Measurements from ENCODE around the gene CBX2.

The CBX2 gene

DNA sequence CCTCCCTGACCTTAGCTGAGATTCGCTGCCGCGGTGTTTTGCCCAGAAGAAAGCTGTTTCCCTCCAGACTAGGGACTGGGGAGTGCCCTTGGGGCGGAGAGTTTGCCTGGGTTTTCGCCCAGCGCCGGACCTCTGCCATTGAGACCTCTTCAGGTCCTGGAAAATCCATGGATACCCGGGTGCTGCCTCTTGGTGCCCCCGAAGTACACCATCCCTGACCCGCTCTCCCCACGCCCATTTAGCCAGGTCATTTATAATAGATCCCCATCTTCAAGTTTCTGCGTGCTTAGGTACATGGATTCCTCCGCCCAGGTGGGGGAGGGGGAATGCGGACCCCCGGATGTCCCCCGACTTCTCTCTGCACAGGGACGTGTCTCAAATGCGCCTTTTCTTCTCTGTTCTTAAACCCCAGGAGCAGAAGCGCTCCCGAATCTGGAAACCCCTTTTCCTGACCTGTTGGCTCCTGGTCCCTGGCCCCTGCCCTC is 34.0 kb downstream of the CBX2 start:
- DNase-seq (ENCODE audit: low read depth in 2 of 2): no peak

DNA sequence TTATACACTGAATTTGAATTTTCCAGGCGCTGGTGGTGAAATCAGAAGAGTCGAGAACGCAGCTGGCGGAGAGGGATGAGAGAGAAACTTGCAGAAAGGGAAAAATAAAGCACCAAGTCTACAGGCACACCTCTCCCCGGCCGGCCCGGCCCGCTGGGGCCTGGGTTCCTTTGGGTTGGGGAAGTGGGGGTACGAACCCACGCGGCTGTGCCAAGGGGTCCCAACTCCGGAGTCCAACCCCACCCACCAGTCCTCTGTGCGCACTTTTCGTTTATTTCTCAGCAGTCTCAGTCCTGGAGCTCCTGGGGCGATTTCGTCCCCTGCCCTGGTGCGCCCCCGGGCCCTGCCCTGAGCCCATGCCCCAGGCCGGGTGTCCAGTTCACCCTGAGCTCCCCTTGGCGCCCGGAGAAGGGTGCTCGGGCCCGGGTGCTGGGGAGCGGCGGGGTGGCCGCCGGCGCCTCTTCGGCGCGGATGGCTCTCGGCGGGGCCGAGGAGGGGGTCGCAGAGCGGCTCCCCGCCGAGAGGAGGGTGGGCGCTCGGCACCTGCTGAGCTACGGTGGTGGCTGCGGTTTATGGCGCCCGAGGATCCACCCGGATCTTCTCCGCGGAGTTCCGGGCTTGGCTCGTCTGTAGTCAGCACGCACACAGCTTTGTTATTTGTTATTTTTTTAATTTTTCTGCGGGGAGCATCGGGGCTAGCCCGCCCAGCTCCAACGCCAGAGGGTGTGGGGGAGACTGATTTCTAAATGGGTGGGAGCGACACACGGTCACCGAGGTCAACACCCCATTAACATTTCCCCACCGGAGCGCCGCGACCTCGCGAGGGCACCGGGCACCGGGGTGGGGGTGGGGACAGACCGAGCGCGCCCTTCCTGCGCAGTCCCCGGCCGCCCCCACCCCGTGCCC is 34.7 kb downstream of the CBX2 start:
- DNase-seq (ENCODE audit: low read depth in 2 of 2): no peak

DNA sequence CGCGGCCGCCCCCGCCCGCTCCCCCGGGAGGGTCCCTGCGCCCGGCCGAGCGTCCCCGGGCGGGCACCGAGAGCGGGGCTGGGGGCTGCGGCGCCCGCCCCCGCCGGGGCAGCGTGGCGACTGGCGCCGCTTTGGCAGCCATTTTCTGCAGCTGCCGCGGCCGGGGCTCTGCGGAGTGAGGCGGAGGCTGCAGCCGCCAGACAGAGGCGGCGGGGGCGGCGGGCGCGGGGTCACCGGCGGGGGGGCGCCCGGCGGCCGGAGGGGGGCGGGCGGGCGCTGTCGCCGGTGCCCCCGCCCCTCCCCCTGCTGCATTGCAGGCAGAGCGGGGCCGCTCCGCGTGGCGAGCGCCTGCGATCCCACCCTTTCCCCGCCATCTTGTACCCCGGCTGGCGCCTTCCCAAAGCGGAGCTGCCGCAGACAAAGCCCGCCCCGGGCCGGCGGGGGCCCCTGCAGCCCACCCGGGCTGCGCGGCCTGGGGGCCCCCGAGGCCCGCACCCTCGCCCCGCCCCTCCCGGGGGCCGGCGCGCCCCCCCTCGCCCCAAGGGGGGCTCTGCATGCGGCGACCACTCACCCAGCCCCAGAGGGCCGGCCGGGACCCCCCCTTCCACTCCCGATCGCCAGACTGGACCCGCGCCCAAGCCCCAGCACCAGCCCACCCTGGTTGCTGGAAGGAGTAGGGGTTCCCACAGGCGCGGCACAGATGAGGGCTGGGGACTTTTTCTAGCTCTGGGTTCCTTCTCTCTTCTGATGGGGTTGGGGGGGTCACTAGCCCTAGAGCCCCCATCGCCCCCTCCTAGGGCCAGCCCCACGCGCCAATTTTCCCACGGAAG is 35.6 kb downstream of the CBX2 start:
- DNase-seq (ENCODE audit: low read depth in 2 of 2): no peak

DNA sequence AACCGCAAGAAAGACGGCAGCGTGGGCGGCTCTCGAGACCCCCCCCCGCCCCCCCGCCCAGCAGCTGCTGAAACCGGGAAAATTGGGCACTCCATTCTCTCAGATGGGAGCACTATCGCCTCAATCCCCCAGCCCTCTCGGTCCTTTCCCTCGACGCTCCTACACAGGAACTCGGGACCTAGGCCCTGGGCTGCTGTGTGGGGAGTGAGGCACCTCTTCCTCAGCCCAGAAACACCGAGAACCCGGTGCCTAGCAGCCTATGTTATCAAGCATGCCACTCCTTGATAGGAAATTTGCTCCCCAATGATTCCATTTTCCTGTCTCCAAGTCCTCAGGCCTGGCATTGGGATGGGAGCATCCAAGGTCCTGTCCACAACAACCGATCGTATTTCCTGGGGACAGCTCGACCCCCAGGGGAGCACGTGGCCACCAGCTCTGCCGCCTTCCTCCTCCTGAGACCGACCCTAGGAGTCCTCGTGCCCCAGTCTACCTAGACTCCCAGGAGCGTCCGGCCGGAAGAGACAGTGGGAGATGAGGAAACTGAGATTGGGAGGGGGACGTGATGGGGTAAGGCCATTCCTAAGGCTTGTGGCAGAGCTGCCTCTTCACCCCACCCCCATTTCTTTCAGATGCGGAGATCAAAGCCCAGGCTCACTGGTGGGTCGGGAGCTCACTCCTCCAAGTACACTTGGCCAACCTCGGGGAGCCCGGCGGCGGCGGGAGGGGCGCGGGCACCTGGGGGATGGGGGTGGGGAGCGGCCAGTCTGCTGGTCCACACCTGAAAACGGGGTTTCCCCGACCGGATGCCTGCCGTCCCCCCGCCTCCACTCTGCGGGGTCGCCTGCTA is 36.4 kb downstream of the CBX2 start:
- DNase-seq (ENCODE audit: low read depth in 2 of 2): no peak

DNA sequence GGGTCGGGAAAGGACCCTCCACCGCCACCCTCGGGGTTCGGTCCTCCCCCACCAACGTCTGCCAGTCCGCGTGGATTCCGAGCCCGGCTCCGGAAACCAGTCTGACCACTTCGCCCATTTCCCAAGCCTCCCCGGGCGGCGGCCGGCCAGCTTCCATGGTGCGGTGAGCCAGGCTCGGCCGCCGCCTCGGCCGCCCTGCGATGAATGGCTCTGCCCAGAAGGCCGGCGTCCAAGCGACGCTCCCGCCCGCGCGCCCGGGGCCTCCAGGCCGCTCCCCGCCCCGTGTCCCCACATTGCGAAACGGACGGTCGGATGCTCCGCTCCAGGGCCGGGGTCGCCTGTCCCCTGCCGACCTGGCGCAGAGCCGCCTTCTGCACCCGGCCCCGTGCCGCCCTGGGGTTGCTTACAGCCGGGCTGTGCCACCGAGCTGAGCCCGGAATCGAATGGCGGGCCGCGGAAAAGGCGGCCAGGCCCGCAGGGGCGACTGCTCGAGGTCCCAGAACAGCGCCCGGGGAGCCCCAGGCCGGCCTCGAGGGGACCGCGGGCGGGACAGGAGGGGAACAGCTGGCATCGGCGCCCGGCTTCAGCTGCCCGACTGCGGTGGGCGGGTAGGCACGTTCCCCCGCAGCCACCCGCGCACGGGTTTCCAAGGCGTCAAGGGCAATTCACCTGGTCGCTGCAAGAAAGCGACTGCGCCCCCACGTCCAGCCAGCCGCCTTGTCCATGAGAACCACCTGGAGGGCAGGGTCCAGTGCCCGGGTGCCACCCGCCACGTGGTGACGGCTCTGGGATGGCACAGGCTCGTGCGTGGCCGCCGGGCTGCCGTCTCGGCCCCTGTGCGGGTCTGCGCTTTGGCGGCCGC is 37.3 kb downstream of the CBX2 start:
- no peak for DNase-seq (ENCODE audit: low read depth in 2 of 2)

DNA sequence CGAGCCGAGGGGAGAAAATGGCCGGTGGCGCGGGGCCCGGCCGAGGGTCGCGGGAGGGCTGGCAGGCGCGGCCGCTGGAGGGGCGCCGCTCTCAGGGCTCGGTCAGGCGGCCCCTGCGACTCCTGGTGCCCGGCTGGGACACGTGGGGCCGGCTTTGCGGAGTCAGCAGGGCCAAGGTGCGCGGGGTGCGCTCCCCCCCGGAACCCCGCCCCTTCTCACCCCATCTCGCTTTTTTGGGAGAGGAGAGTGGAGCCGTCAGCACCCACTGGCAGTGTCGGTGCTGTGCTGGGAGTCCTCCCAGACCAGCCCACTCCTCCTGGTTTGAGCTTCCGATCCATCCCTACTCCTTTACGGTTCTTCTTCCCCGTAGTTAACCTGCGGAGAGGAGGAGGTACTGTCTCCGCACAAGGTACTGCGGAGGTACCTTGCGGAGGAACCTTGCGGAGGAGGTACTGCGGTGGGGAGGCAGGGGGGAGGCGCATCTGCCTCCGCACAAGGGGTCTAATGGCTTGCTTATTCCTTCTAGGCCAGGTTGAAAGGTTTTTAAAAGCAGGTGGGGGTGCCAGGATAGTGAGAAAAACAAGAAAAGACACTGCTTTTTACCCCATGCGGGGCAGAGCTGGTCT is 38.0 kb downstream of the CBX2 start:
- no peak for DNase-seq (ENCODE audit: low read depth in 2 of 2)

DNA sequence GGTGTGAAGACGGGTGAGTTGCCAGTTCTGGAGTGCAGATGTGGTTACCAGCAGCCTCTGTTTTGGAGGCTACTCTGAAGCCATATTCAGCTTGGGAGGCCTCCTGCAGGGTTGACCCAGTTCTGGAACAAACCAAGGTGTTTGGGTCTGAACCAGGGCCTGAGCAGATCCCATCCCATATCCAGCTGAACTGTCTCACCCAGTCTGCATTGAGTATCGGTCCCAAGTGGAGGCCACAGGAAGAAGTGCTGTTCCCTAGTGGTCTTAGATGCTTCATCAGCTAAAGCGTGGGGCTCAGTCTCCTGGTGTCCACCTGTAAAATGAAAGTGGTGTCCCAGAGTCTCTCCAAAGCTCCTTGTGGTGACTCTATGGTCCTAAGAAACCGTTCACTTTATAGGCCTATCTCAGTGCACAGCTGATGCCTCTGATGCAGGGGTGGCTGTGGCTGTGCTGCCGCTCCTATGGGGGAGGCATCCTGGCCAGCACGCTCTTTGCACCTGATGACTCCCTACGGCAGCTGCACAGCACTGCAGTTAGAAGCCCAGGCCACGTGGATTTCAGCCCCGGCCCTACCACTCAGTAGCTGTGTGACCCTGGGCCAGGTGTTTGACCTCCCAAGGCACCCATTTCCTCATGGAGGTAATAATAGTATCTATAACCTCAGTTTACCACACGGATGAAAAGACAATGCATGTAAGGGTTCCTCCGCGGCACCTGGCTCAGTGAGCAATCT is 40.2 kb downstream of the CBX2 start:
- no peak for DNase-seq (ENCODE audit: low read depth in 2 of 2)

DNA sequence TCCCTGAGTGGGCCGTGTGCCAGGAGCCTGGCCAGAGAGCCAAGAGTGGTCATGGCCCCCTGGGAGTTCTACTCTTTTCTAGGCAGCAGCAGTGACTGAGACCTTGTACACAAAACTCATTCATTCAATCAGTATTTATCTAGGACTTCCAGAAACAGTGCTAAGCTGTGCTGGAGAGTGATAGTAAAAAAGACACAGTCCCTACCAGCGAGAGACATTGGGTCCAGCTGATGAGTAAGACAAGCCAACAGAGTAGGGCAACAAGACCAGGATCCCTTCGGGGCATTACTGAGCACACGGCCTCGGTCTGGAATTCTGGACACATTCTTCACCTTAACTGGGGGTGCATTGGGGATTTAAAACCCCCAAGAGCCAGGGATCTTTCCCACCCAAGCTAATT is 41.1 kb downstream of the CBX2 start:
- DNase-seq (ENCODE audit: low read depth in 2 of 2): no peak

DNA sequence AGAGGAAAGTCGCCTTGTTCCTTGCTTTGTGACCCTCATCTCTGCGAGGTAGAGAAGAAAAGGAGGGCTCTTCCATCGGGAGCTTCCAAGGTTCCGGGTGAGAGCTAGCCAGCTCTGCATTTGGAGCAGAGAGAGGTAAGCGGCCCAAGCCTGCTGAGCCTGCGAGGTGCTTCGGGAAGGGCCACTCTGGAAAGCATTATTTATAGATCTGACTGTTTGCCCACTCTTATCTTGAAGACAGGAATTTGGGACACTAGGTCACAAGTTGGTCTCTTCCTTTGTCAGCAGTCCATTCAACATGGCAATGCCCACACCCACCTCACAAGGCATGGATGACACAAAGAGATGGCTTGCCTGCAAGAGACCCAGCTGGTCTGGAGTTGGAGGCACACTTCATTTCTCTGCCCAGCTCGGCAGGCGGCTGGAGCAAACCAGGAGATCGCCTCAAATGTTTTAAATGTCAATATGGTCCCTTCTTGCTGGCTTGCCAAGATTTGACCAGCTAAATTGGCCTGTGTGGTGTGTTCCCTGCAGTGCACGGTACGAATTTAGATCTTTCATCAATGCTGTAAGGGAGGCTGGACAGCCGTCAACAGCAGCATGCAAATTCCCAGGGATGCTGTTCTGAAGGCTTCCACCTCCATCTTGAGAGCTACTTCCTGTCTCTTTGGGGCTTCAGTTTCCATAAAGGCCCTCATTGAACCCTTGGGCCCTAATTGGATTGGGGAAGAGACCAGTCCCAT is 41.8 kb downstream of the CBX2 start:
- DNase-seq (ENCODE audit: low read depth in 2 of 2): no peak

DNA sequence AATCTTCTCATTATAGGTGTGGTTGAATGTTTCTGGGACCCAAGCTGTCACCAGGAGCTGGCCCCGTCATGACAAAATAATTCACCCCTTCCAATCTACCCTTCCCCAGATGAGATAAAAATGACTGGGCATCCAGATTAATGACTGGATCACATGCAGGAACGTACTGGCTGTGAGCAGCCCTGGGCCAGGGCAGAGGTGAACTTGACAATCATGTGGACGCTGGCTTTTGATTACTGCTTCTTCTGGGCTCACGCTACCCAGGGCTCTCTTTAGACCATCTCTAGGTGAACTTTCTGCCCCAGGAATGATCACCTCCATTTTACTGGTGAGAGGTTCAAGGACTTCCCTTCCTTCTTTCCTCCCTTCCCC is 43.0 kb downstream of the CBX2 start:
- DNase-seq (ENCODE audit: low read depth in 2 of 2): no peak

DNA sequence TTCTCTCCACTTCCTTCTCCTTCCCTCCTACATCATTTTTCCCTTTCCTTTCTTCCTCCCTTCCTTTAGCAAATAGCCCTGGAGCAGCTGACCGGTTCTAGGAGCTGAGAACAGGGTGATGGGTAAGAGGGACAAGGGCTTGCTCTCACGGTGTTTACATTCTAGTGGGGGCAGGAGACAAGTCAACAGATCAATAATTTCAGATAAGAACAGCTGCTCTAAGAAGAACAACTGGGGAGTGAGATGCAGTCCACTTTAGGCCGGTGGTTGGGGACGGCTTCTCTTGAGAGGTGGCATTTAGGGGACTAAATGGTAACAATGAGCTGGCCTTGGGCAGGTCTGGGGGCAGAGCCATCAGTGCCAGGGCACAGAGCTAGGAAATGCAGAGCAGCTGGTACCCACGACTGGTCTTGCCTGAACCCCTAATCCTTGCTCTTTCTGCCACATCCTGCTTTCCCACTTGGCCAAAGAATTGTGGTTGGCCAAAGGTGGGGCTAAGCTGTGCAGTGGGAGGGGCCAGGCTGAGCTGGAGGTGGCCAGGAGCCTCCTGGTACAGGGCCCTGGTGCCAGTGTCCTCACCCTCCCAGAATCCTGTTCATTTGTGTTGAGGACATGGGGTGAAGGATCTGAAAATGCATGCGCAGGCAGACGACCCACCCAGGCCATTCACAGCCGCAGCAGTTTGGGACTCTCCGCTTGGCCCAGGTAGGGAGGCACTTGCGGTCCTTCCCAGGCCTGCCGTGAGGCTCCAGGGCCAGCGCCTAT is 43.6 kb downstream of the CBX2 start:
- no peak for DNase-seq (ENCODE audit: low read depth in 2 of 2)

DNA sequence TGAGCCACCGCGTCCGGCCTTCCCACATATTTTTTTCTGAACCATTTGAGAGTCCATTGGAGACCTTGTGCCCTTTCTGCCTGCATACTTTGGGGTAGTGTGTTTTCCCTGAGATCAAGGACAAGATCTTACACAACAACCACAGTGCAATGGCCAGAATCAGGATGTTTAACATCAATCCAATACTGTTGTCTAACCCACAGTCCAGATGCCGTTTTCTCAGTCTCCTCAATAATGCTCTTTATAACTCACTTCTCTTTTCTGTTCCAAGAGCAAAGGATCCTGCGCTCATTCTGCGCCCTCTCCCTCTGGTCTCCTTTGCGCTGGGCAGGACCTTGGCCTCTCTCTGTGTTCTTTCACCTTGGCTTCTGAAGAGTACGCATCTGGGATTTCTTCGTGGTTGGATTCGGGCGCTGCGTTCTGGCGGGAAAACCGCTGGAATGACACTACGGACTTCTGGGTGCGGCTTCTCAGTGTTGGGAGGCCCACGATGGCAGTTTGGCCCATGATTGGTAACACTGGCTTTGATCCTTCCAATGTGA is 44.7 kb downstream of the CBX2 start:
- DNase-seq (ENCODE audit: low read depth in 2 of 2): no peak

DNA sequence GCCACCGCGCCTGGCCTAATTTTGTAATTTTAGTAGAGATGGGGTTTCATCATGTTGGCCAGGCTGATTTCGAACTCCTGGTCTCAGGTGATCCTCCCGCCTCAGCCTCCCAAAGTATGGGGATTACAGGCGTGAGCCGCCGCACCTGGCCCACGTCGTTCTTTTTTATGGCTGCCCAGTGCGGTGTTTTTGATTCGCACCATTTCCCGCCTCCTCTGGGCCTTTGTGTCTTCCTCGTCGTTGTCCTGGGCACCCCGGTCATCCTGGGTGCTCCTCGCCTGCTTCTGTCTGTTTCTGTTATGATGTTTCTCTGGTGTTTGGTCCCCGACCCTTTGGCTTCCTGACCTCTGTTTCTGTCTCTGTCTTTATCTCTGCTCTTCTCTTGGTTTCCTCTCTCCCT is 46.3 kb downstream of the CBX2 start:
- DNase-seq (ENCODE audit: low read depth in 2 of 2): no peak

DNA sequence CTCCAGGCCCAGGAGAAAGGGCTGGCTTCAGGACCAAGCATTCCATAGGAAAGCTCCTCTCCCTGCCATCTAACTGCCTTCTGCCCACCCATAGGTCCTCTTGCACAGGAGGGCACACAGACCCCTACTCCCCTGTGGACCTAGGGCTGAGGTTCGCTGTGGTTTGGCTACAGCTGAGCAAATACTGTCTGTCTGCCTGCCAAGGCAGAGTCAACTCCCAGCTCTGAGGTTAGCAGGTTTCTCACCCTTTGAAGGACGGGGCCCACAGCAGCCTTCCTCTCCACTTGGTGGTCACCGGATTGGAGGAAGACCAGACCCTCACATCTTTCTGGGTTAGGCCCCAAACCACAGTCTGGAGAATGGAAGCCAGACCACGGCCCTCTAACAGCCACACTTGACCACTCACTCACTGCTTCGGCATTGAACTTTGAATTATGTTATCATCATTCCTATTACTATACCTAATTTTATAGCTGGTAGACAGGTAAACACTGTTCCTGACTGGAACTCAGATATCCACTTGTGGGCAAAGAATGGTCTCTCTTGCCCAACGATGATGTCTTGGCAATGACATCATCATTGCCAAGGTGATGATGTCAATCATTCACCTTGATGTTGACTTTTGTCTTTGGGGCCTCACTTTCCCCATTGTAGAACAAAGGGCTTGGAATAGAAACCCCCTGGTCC is 47.1 kb downstream of the CBX2 start:
- DNase-seq (ENCODE audit: low read depth in 2 of 2): no peak

DNA sequence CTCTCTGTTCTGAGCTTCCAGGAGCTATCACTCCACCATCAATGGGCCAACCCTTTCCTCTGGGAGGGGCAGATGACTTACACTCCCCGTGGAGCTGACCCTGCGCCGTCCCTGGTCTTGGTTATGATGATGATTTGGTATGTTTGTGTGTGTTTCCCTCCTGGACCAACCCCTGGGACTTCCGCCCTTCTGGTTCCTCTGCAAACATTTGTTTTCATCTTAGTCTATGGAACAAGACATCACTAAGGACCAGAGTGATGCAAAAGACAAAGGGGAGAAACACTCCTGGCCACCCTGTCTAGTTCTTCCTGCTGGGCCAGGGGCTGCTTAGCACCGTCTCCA is 47.6 kb downstream of the CBX2 start:
- DNase-seq (ENCODE audit: low read depth in 2 of 2): no peak

DNA sequence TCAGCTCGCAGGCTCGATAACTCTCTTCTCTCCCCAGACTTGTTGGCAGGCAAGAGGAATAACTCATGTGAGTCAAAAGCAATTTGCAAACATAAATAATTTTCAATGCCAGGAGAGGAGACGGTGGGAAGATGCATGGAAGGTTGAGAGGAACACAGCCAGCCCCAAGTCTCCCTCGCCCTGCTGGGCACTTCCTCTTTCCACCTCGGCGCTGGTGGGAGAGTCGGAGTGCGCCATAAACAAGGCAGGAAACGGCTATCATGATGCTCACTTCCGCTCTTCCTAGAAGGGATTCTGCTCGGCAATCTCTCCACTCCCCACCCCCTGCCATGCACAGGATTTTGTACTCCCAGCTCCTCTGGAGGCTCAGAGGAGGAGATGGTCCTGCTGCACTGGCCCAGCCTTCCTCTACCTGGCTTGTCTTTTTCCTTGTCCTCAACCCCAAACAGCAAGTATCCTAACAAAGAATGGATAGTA is 48.3 kb downstream of the CBX2 start:
- no peak for DNase-seq (ENCODE audit: low read depth in 2 of 2)

DNA sequence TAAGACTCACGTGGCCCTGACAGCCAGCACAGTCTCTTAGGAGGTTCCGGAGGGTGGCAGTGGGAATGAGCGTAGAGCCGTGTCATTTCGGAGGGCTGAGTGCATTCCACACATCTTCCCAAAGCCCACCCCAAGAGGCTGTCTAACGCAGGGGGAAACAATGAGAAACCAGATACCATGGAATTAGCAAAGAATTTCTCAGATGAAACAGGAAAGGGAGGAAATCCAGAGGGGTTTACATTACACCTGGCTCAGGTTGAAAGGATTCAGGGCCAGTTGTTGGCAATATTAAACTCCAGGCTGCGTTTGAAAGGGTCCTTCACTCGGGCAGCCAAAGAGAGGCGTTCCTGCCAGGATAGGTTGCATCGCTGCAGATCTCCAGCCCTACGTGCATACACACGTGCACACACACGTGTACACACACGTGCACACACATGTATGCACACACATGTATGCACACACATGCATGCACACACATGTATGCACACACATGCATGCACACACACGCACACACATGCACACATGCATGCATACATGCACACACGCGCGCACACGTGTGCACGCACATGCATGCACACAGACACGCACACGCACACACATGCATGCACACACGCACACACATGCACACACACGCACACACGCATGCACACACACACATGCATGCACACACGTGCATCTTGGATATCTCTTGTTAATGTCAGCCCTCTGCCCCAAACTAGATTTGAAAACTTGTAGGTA is 49.1 kb downstream of the CBX2 start:
- no peak for DNase-seq (ENCODE audit: low read depth in 2 of 2)

Data from stimulated activated CD4-positive, alpha-beta T cell treated with anti-CD3 and anti-CD28 coated beads, Interleukin-1b, Interleukin-23, amount 100 ng/mL, for 1 hour (primary cell).